Ishikawa (cell line): ENCODE results near the gene C20orf141.
A peak's percentile ranks its signal among the peaks of the same experiment; 100 is the strongest.

ENCODE experiments used
- CEBPB ChIP-seq: IDR thresholded peaks from 2 replicates; pipeline ENCODE4 v1.6.1; 2012
- CREB1 ChIP-seq: IDR thresholded peaks from 2 replicates; pipeline ENCODE4 v1.6.1; 2012; ENCODE audit warnings: low read depth
- EGR1 ChIP-seq: IDR thresholded peaks from 2 replicates; pipeline ENCODE4 v1.6.1; 2012
- EP300 ChIP-seq: IDR thresholded peaks from 2 replicates; pipeline ENCODE4 v1.6.1; 2012; ENCODE audit warnings: borderline replicate concordance
- FOXM1 ChIP-seq: IDR thresholded peaks from 2 replicates; pipeline ENCODE4 v1.6.1; 2012; ENCODE audit warnings: low read depth, borderline replicate concordance
- MAX ChIP-seq: IDR thresholded peaks from 2 replicates; pipeline ENCODE4 v1.6.1; 2012
- NFIC ChIP-seq: IDR thresholded peaks from 2 replicates; pipeline ENCODE4 v1.6.1; 2012
- RAD21 ChIP-seq: IDR thresholded peaks from 2 replicates; pipeline ENCODE4 v1.6.1; 2012; ENCODE audit warnings: low read depth
- REST ChIP-seq: IDR thresholded peaks from 2 replicates; pipeline ENCODE4 v1.6.1; 2012; ENCODE audit warnings: low read depth, mild to moderate bottlenecking
- TAF1 ChIP-seq: IDR thresholded peaks from 2 replicates; pipeline ENCODE4 v1.6.1; 2012; ENCODE audit warnings: low read depth, mild to moderate bottlenecking
- TCF12 ChIP-seq: IDR thresholded peaks from 2 replicates; pipeline ENCODE4 v1.6.1; 2012; ENCODE audit warnings: low read depth
- TEAD4 ChIP-seq: IDR thresholded peaks from 2 replicates; pipeline ENCODE4 v1.6.1; 2012
- USF1 ChIP-seq: IDR thresholded peaks from 2 replicates; pipeline ENCODE4 v1.6.1; 2012
- YY1 ChIP-seq: IDR thresholded peaks from 2 replicates; pipeline ENCODE4 v1.6.1; 2012; ENCODE audit warnings: low read depth
- ZBTB7A ChIP-seq: IDR thresholded peaks from 2 replicates; pipeline ENCODE4 v1.6.1; 2012; ENCODE audit warnings: low read depth

Gene C20orf141

GRCh38 chr20:2814587-2815051 lies at the start of gene C20orf141:
TSS of gene C20orf141 (plus strand) at chr20:2814987. CDS start at chr20:2815185, 198 bp downstream.
- TF ChIP-seq NFIC: peak; percentile 34; the same call in 1 of the 2 replicates
- TF ChIP-seq MAX: no peak

- peak; percentile 57 for TF ChIP-seq USF1
- peak; percentile 67 for TF ChIP-seq MAX
- no peak for TF ChIP-seq TAF1
- TF ChIP-seq RAD21: no peak; the same call in 1 of the 2 replicates
- TF ChIP-seq TCF12: peak; percentile 89
- 0 out of 2 replicates have a peak, but pooled peaks have one; percentile 38 for TF ChIP-seq YY1
- TF ChIP-seq NFIC: peak; percentile 98
- TF ChIP-seq TEAD4: peak; percentile 92
- 0 out of 2 replicates have a peak, but pooled peaks have one; percentile 6 for TF ChIP-seq ZBTB7A
- TF ChIP-seq EP300: peak; percentile 58; the same call in 1 of the 2 replicates
- TF ChIP-seq CEBPB: no peak
- TF ChIP-seq REST: peak; percentile 54
- TF ChIP-seq CREB1: no peak
- no peak for TF ChIP-seq FOXM1
- TF ChIP-seq EGR1: peak; percentile 46; the same call in 1 of the 2 replicates
Observed at GRCh38 chr20:2767768-2768631, 46.8 kb upstream of the C20orf141 start.

- TF ChIP-seq USF1 (no peak), MAX (no peak), TCF12 (no peak), REST (no peak), NFIC (no peak), ZBTB7A (no peak), CREB1 (no peak), TEAD4 (no peak), EGR1 (no peak), EP300 (no peak), RAD21 (no peak), YY1 (no peak), CEBPB (no peak), FOXM1 (no peak), TAF1 (no peak)
Observed at GRCh38 chr20:2768632-2769015, 46.2 kb upstream of the C20orf141 start.

- TF ChIP-seq TCF12 (no peak), RAD21 (no peak), USF1 (no peak), FOXM1 (no peak), CEBPB (no peak), TAF1 (no peak), MAX (no peak), EP300 (no peak)
Observed at GRCh38 chr20:2771631-2772080, 43.1 kb upstream of the C20orf141 start.

GRCh38 chr20:2773812-2774211 lies 41.0 kb upstream of the C20orf141 start:
- TF ChIP-seq EP300 (no peak), RAD21 (no peak), CEBPB (no peak), TAF1 (no peak), TEAD4 (no peak), TCF12 (no peak), USF1 (no peak), CREB1 (no peak), NFIC (no peak), YY1 (no peak), FOXM1 (no peak), REST (no peak), MAX (no peak), EGR1 (no peak)
